ENCODE measurements around the gene PHOX2A.

The PHOX2A gene

DNA sequence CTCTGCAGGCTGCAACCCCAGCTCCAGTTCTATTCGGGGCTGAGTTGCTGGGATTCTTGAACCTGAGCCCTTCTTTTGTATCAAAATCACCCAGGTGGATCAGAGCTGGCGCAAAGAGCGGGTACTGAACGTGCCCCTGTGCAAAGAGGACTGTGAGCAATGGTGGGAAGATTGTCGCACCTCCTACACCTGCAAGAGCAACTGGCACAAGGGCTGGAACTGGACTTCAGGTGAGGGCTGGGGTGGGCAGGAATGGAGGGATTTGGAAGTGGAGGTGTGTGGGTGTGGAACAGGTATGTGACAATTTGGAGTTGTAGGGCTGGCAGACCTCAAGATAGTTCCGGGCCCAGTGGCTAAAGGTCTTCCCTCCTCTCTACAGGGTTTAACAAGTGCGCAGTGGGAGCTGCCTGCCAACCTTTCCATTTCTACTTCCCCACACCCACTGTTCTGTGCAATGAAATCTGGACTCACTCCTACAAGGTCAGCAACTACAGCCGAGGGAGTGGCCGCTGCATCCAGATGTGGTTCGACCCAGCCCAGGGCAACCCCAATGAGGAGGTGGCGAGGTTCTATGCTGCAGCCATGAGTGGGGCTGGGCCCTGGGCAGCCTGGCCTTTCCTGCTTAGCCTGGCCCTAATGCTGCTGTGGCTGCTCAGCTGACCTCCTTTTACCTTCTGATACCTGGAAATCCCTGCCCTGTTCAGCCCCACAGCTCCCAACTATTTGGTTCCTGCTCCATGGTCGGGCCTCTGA is 48.3 kb downstream of the PHOX2A start:
- no peak overlapping the region for H3K27ac ChIP-seq

DNA sequence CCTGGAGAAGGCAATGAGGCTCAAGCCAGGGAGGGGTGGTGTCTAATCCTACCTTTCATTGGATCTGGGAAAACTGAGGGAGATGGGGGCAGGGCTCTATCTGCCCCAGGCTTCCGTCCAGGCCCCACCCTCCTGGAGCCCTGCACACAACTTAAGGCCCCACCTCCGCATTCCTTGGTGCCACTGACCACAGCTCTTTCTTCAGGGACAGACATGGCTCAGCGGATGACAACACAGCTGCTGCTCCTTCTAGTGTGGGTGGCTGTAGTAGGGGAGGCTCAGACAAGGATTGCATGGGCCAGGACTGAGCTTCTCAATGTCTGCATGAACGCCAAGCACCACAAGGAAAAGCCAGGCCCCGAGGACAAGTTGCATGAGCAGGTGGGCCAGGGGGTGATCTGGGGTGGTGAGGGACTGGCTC is 52.0 kb downstream of the PHOX2A start, which contains the start of gene FOLR1:
Gene FOLR1 (plus strand): TSS at position 180 of the 421 bp plus-strand sequence. CDS start 34 bp downstream, at position 214.
- no peak within 1 kb of the TSS for H3K27ac ChIP-seq
- TF ChIP-seq, protein P1, sequence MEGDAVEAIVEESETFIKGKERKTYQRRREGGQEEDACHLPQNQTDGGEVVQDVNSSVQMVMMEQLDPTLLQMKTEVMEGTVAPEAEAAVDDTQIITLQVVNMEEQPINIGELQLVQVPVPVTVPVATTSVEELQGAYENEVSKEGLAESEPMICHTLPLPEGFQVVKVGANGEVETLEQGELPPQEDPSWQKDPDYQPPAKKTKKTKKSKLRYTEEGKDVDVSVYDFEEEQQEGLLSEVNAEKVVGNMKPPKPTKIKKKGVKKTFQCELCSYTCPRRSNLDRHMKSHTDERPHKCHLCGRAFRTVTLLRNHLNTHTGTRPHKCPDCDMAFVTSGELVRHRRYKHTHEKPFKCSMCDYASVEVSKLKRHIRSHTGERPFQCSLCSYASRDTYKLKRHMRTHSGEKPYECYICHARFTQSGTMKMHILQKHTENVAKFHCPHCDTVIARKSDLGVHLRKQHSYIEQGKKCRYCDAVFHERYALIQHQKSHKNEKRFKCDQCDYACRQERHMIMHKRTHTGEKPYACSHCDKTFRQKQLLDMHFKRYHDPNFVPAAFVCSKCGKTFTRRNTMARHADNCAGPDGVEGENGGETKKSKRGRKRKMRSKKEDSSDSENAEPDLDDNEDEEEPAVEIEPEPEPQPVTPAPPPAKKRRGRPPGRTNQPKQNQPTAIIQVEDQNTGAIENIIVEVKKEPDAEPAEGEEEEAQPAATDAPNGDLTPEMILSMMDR (conservative IDR thresholded peaks at IDR 0.05) = no peak

More for the DNA sequence above, 48.3 kb downstream of the PHOX2A start:
- TF ChIP-seq, protein P1 (conservative IDR thresholded peaks at IDR 0.05) = no peak

DNA sequence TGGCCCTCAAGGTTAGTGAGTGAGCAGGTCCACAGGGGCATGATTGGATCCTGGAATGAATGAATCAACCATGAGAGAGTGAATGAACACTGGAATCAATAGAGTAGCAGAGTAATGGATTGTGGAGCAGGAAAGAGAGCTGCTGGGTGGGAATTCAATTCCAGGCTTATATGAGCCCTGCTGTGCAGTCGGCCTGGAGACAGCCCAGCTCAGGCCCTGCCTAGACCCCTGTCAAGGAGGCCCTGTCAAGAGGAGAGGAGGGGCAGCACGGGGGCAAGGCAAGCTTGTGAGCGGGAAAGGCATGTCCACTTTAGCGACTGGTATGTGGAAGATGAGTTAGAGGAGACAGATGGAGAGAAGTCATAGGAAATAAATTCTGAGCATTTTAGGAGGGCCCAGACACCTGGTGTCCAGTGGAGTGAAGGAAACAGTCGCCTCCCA is 53.3 kb downstream of the PHOX2A start:
- no peak overlapping the region for H3K27ac ChIP-seq
- TF ChIP-seq, protein P1 (conservative IDR thresholded peaks at IDR 0.05) = no peak

DNA sequence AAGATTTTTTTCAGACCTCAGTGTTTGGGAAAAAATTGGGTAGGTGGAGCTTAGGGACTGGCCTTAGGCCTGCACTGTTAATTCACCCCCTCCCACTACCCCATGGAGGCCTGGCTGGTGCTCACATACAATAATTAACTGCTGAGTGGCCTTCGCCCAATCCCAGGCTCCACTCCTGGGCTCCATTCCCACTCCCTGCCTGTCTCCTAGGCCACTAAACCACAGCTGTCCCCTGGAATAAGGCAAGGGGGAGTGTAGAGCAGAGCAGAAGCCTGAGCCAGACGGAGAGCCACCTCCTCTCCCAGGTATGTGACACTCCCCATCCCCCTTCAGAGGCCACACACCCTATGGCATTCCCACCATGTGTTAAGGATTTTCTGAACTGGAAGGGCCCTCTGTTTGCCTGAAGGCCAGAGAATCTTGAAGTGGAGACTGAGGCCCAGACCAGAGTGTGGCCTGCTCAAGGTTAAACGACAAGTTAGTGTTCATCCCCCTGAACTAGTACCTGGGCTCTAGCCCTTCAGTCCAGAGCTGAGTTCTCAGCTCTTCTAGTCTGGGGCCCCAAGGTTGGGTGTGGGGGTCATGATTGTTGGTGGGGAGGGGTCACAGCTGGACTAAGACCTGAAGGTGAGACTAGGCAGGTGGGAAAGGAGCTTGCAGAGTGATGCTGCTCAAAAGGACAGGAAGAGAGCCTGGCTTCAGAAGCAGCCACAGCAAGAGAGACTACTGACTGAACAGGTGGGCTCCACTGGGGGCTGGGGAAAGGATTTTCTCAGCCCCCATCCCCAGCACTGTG is 54.3 kb downstream of the PHOX2A start:
- no peak overlapping the region for H3K27ac ChIP-seq
- TF ChIP-seq, protein P1 (conservative IDR thresholded peaks at IDR 0.05) = no peak
